ENCODE results near the gene MYOM1.

DNA sequence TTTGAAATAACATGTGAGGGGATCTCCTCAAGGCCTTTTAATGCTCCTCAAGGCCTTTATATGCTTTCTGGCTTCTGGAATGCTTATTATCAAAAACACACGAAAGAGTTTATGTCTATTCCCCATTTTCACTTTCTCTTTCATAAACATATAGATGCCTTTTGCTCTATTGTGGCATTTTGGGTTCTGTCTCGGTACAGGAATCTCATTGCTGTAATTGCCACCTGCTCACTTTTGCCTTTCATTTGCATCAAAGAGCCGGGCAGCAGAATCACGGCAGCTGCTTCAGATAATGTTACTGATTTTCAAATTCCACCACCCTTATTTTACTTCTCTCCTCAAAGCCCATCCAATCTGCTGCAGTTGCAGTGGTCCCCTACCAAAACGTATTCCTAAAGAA lies 152.0 kb downstream of the MYOM1 start:
- TF ChIP-seq POLR2A (IDR thresholded peaks at IDR 0.05) (no peak), POLR2AphosphoS5 (IDR thresholded peaks at IDR 0.05) (no peak), CTCF (IDR thresholded peaks at IDR 0.05 in 8 of 11, conservative IDR thresholded peaks at IDR 0.05 in 3 of 11) (no peak)

All from spleen (tissue), 7 donors.